ENCODE data around the gene VRK1.

GRCh38 chr14:96929950-96930349 is 132.8 kb downstream of the VRK1 start:
- TF ChIP-seq POLR2A (IDR thresholded peaks at IDR 0.05) (no peak), CTCF (IDR thresholded peaks at IDR 0.05 in 4 of 5, conservative IDR thresholded peaks at IDR 0.05 in 1 of 5) (no peak)
